IMR-90 (cell line): ENCODE results near the gene NBPF3. TPM values are rescaled to one million over a fixed set of nuclear protein-coding genes. Genes with fewer than 3 reads are reported as not detected.

Source experiments
- ATAC-seq: fragments of 200-7000 bp; cut with Tn5 transposase; 2 replicates; pipeline ENCODE4 v1.9.1; 2020; ENCODE audit warnings: low read depth, mild to moderate bottlenecking, moderate library complexity
- BruUV-seq: library from RNA; stranded (reverse); fragments of 400-500 nt; replicated peaks from 2 replicates; lab custom pipeline; 2021; lab: Mats Ljungman, UMichigan
- CTCF ChIA-PET: fragments of 300-600 bp; formaldehyde crosslinking; extraction: SDS; loops from one replicate; lab custom pipeline; 2021; ENCODE audit warnings: antibody characterized with exemption; lab: Yijun Ruan, JAX
- POLR2A ChIA-PET: fragments of 300-600 bp; sonication (Branson Sonifier 250); formaldehyde crosslinking; loops from one replicate; lab custom pipeline; 2022; ENCODE audit warnings: antibody characterized with exemption; ENCODE audit not compliant: unreplicated experiment; lab: Charles Lee
- DNase-seq: peaks from one replicate; pipeline ENCODE4 v3.0.0; 2013
- H2AFZ ChIP-seq: replicated peaks from 2 replicates; pipeline ENCODE3; 2013; ENCODE audit warnings: low read length, mild to moderate bottlenecking; ENCODE audit not compliant: poor library complexity
- H2AK5ac ChIP-seq: 2 replicates; pipeline ENCODE4 v1.6.1; 2013; ENCODE audit warnings: low read depth, low read length, inconsistent platforms
- H2AK9ac ChIP-seq: replicated peaks from 2 replicates; pipeline ENCODE3; 2013; ENCODE audit warnings: mild to moderate bottlenecking, low read depth, low read length, moderate library complexity; ENCODE audit not compliant: poor library complexity
- H2BK120ac ChIP-seq: 2 replicates; pipeline ENCODE4 v1.6.1; 2013; ENCODE audit warnings: low read depth, low read length, inconsistent platforms
- H2BK15ac ChIP-seq: 3 replicates; pipeline ENCODE4 v1.6.1; 2013; ENCODE audit warnings: low read depth, low read length, inconsistent platforms
- H2BK20ac ChIP-seq: 2 replicates; pipeline ENCODE4 v1.6.1; 2013; ENCODE audit warnings: low read depth, mild to moderate bottlenecking, inconsistent platforms, low read length, moderate library complexity
- H2BK5ac ChIP-seq: 2 replicates; pipeline ENCODE4 v1.6.1; 2013; ENCODE audit warnings: mild to moderate bottlenecking, low read depth, low read length, inconsistent platforms; ENCODE audit not compliant: poor library complexity, severe bottlenecking
- H3K14ac ChIP-seq: replicated peaks from 2 replicates; pipeline ENCODE4 v1.6.1; 2013; ENCODE audit warnings: low read depth, low read length, inconsistent platforms
- H3K18ac ChIP-seq: 2 replicates; pipeline ENCODE4 v1.6.1; 2013; ENCODE audit warnings: low read depth, low read length, control low read depth
- H3K23ac ChIP-seq: 2 replicates; pipeline ENCODE4 v1.6.1; 2013; ENCODE audit warnings: low read depth, low read length, inconsistent platforms
- H3K27ac ChIP-seq: 2 replicates; pipeline ENCODE4 v1.5.1; 2013; ENCODE audit warnings: mild to moderate bottlenecking, control low read depth, low read length; ENCODE audit not compliant: insufficient read depth
- H3K27me3 ChIP-seq: 2 replicates; pipeline ENCODE4 v1.6.1; 2013; ENCODE audit warnings: low read length; ENCODE audit not compliant: control insufficient read depth, insufficient read depth
- H3K36me3 ChIP-seq: 2 replicates; pipeline ENCODE4 v1.6.1; 2013; ENCODE audit warnings: low read length, mixed read lengths; ENCODE audit not compliant: control insufficient read depth, insufficient read depth
- H3K4ac ChIP-seq: 2 replicates; pipeline ENCODE4 v1.6.1; 2013; ENCODE audit warnings: low read depth, low read length, inconsistent platforms
- H3K4me1 ChIP-seq: 2 replicates; pipeline ENCODE4 v1.6.1; 2013; ENCODE audit warnings: low read length, mixed read lengths; ENCODE audit not compliant: control insufficient read depth, insufficient read depth
- H3K4me2 ChIP-seq: 2 replicates; pipeline ENCODE4 v1.6.1; 2013; ENCODE audit warnings: low read depth, mild to moderate bottlenecking, control low read depth, low read length, moderate library complexity
- H3K4me3 ChIP-seq: 2 replicates; pipeline ENCODE4 v1.5.1; 2013; ENCODE audit warnings: low read depth, mild to moderate bottlenecking, control low read depth, low read length, moderate library complexity; ENCODE audit not compliant: insufficient read depth
- H3K56ac ChIP-seq: 2 replicates; pipeline ENCODE4 v1.6.1; 2013; ENCODE audit warnings: low read length, inconsistent platforms; ENCODE audit not compliant: insufficient read depth; ENCODE audit errors: extremely low read depth
- H3K79me1 ChIP-seq, 2 experiments: 2 replicates each; pipeline ENCODE4 v1.6.1; 2013; ENCODE audit warnings: low read length in 2 of 2, inconsistent platforms in 1 of 2, low read depth in 1 of 2
- H3K9ac ChIP-seq: 2 replicates; pipeline ENCODE4 v1.6.1; 2013; ENCODE audit warnings: low read depth, low read length, control low read depth
- H3K9me1 ChIP-seq: 2 replicates; pipeline ENCODE4 v1.6.1; 2013; ENCODE audit warnings: low read length, inconsistent platforms; ENCODE audit not compliant: insufficient read depth
- H3K9me3 ChIP-seq: 2 replicates; pipeline ENCODE4 v1.6.1; 2013; ENCODE audit warnings: low read length; ENCODE audit not compliant: control insufficient read depth, insufficient read depth
- H4K20me1 ChIP-seq: 2 replicates; pipeline ENCODE4 v1.6.1; 2013; ENCODE audit warnings: low read length, inconsistent platforms; ENCODE audit not compliant: insufficient read depth
- H4K5ac ChIP-seq: 2 replicates; pipeline ENCODE4 v1.6.1; 2013; ENCODE audit warnings: mild to moderate bottlenecking, low read depth, low read length, control low read depth
- H4K8ac ChIP-seq, 2 experiments: 2 replicates each; pipeline ENCODE4 v1.6.1; 2013; ENCODE audit warnings: low read depth in 2 of 2, low read length in 2 of 2, control low read depth in 1 of 2, inconsistent platforms in 1 of 2
- H4K91ac ChIP-seq: 2 replicates; pipeline ENCODE4 v1.6.1; 2013; ENCODE audit warnings: low read depth, low read length, inconsistent platforms; ENCODE audit not compliant: insufficient read depth
- BHLHE40 ChIP-seq: fragments of 150-350 bp; IDR thresholded peaks from 2 replicates; pipeline ENCODE4 v1.6.1; 2016; ENCODE audit warnings: mild to moderate bottlenecking, low read depth, low read length
- CHD1 ChIP-seq: IDR thresholded peaks from 2 replicates; pipeline ENCODE4 v1.6.1; 2012; ENCODE audit warnings: low read depth, low read length, improper control_type of control experiment
- ELK1 ChIP-seq: fragments of 150-350 bp; IDR thresholded peaks from 2 replicates; pipeline ENCODE4 v1.6.1; 2016; ENCODE audit warnings: low read depth, mild to moderate bottlenecking, low read length, moderate library complexity, borderline replicate concordance
- MAZ ChIP-seq: IDR thresholded peaks from 2 replicates; pipeline ENCODE4 v1.6.1; 2012; ENCODE audit warnings: low read depth, mild to moderate bottlenecking, low read length, improper control_type of control experiment, moderate library complexity, borderline replicate concordance
- MXI1 ChIP-seq: IDR thresholded peaks from 2 replicates; pipeline ENCODE4 v1.6.1; 2012; ENCODE audit warnings: low read depth, mild to moderate bottlenecking, low read length, moderate library complexity, borderline replicate concordance
- NFE2L2 ChIP-seq: fragments of 150-350 bp; IDR thresholded peaks from 2 replicates; pipeline ENCODE4 v1.6.1; 2016; ENCODE audit warnings: low read depth, mild to moderate bottlenecking, low read length
- POLR2A ChIP-seq: IDR thresholded peaks from 2 replicates; pipeline ENCODE4 v1.6.1; 2012; ENCODE audit warnings: mild to moderate bottlenecking, low read depth, low read length
- RCOR1 ChIP-seq: IDR thresholded peaks from 2 replicates; pipeline ENCODE4 v1.6.1; 2012; ENCODE audit warnings: mild to moderate bottlenecking, low read length, improper control_type of control experiment; ENCODE audit not compliant: insufficient replicate concordance
- RFX5 ChIP-seq: IDR thresholded peaks from 2 replicates; pipeline ENCODE4 v1.8.0; 2012; ENCODE audit warnings: low read depth, mild to moderate bottlenecking, low read length, moderate library complexity
- SMC3 ChIP-seq: fragments of 150-350 bp; IDR thresholded peaks from 2 replicates; pipeline ENCODE4 v1.6.1; 2016; ENCODE audit warnings: low read depth, mild to moderate bottlenecking, antibody characterized with exemption, low read length, moderate library complexity
- USF2 ChIP-seq: fragments of 150-350 bp; IDR thresholded peaks from 2 replicates; pipeline ENCODE4 v1.6.1; 2017; ENCODE audit warnings: mild to moderate bottlenecking, antibody characterized with exemption, low read length, low read depth
- WGBS, 2 experiments: methylation state at CpG; one replicate each; pipeline versions ENCODE4 v1.1.5 to v1.1.7; 2013; ENCODE audit warnings: missing lambda C conversion rate in 2 of 2; ENCODE audit not compliant: insufficient read length in 1 of 2; ENCODE audit errors: extremely low coverage in 2 of 2; 5-methylcytosine and 5-hydroxymethylcytosine counted together
- dilution Hi-C: fragments of 300-500 bp; cut with HindIII; formaldehyde crosslinking; loops from one replicate; pipeline ENCODE4 v1.14.3; 2018; ENCODE audit warnings: low sequenced_read_pairs; ENCODE audit not compliant: unreplicated experiment
- in situ Hi-C: fragments of 300-500 bp; cut with MboI; formaldehyde crosslinking; loops from 3 replicates; pipeline ENCODE4 v1.14.3; 2019; ENCODE audit warnings: low sequenced_read_pairs, inconsistent platforms, mixed read lengths
- intact Hi-C: fragments of 100-400 bp; cut with micrococcal nuclease; formaldehyde crosslinking; loops from 2 replicates; pipeline ENCODE4 v1.10.0; 2022
- polyA plus RNA-seq, 3 experiments: library from polyadenylated mRNA; depleted of rRNA; stranded (reverse); fragments of >200 nt; gene quantifications; 2 replicates each; pipeline ENCODE4 v1.2.3, GENCODE V29; 2012; ENCODE audit warnings: low replicate concordance in 1 of 3
- total RNA-seq: library from RNA; depleted of rRNA; stranded (reverse); fragments of >200 nt; gene quantifications from 2 replicates; pipeline ENCODE4 v1.2.3, GENCODE V29; 2012

The NBPF3 gene
- total and polyA plus RNA-seq, 2 of the 4 experiments (the other 2 are of a cell fraction): 8.7 to 18.8 TPM

GRCh38 chr1:21495225-21495820 lies 55.4 kb downstream of the NBPF3 start:
- Histone ChIP-seq H3K9ac (no peak overlapping the region), H4K20me1 (no peaks in the 10 kb centered on the region), H3K4me2 (no peak overlapping the region), H3K27ac (no peak overlapping the region), H2BK120ac (no peak overlapping the region), H3K27me3 (peaks cover 7% of the 10 kb centered on the region), H3K56ac (no peak overlapping the region), H4K5ac (no peak overlapping the region), H2AK9ac (no peak overlapping the region), H3K23ac (no peak overlapping the region), H3K18ac (no peak overlapping the region), H2BK15ac (no peak overlapping the region), H3K9me3 (peaks cover 5% of the 10 kb centered on the region), H3K4me1 (peaks cover 8% of the 10 kb centered on the region), H2BK20ac (no peak overlapping the region), H4K91ac (no peak overlapping the region; the same call in 1 of the 2 replicates), H3K4me3 (no peak overlapping the region), H3K4ac (no peak overlapping the region), H3K36me3 (no peaks in the 10 kb centered on the region), H4K8ac (no peak overlapping the region), H2AK5ac (no peak overlapping the region), H2BK5ac (no peak overlapping the region), H3K14ac (no peak overlapping the region), H3K79me1 (no peaks in the 10 kb centered on the region), H3K9me1 (no peaks in the 10 kb centered on the region), H2AFZ (no peak overlapping the region)
- DNase-seq (no peak), ATAC-seq (no peak)
- dilution Hi-C loops (no loop called here), intact Hi-C loops (no loop called here), in situ Hi-C loops (no loop called here)
- POLR2A ChIA-PET: no interaction called here
- no peak for TF ChIP-seq ELK1
- TF ChIP-seq BHLHE40: no peak
- TF ChIP-seq CHD1: no peak
- TF ChIP-seq POLR2A: no peak
- TF ChIP-seq NFE2L2: no peak
- no peak for TF ChIP-seq SMC3
- TF ChIP-seq MXI1: no peak
- TF ChIP-seq RCOR1: no peak
- TF ChIP-seq USF2: no peak
- TF ChIP-seq MAZ: no peak
- TF ChIP-seq RFX5: no peak
- no CpG with 5 or more reads among the region's 7 CpGs for WGBS, 2 experiments
- CTCF ChIA-PET: no interaction called here
- BruUV-seq: no TSS peak
